HG03280 (cell line): ENCODE results near the gene CDH26.

Source experiments
- ATAC-seq: cut with Tn5 transposase; IDR thresholded peaks from one replicate; pipeline ENCODE4 v1.9.1; 2021; ENCODE audit warnings: mild to moderate bottlenecking, moderate library complexity; ENCODE audit not compliant: unreplicated experiment

CDH26 gene

GRCh38 chr20:59977086-59977485, 18.9 kb downstream of the CDH26 start:
- ATAC-seq: no peak

GRCh38 chr20:59983076-59983475, 24.9 kb downstream of the CDH26 start:
- ATAC-seq: no peak

GRCh38 chr20:59984541-59984940, 26.3 kb downstream of the CDH26 start:
- no peak for ATAC-seq

- ATAC-seq: no peak
Measured at GRCh38 chr20:59985164-59985563, 26.9 kb downstream of the CDH26 start.

- no peak for ATAC-seq
Measured at GRCh38 chr20:59985864-59986263, 27.6 kb downstream of the CDH26 start.

- ATAC-seq: no peak
Measured at GRCh38 chr20:59987135-59987534, 28.9 kb downstream of the CDH26 start.

- no peak for ATAC-seq
Measured at GRCh38 chr20:59988141-59988540, 29.9 kb downstream of the CDH26 start.

GRCh38 chr20:59992526-59993084, 34.4 kb downstream of the CDH26 start:
- ATAC-seq: no peak

GRCh38 chr20:59993736-59994430, 35.7 kb downstream of the CDH26 start:
- ATAC-seq: no peak

GRCh38 chr20:59994697-59995122, 36.5 kb downstream of the CDH26 start:
- ATAC-seq: no peak

GRCh38 chr20:59996108-59996507, 37.9 kb downstream of the CDH26 start:
- ATAC-seq: no peak

GRCh38 chr20:59997896-59998295, 39.7 kb downstream of the CDH26 start:
- ATAC-seq: no peak

GRCh38 chr20:59999502-59999901, 41.3 kb downstream of the CDH26 start:
- no peak for ATAC-seq

GRCh38 chr20:60000271-60001042, 42.2 kb downstream of the CDH26 start:
- ATAC-seq: no peak

GRCh38 chr20:60001108-60001507, 42.9 kb downstream of the CDH26 start:
- ATAC-seq: no peak

GRCh38 chr20:60003776-60004175, 45.6 kb downstream of the CDH26 start:
- ATAC-seq: no peak

- ATAC-seq: no peak
Measured at GRCh38 chr20:60006261-60006660, 48.0 kb downstream of the CDH26 start.

GRCh38 chr20:60007464-60007863, 49.2 kb downstream of the CDH26 start:
- no peak for ATAC-seq

GRCh38 chr20:60008130-60008808, 50.0 kb downstream of the CDH26 start:
- no peak for ATAC-seq

GRCh38 chr20:60009318-60009717, 51.1 kb downstream of the CDH26 start:
- no peak for ATAC-seq

GRCh38 chr20:60009826-60010616, 51.8 kb downstream of the CDH26 start:
- no peak for ATAC-seq
